GM23338 (cell line): ENCODE measurements around the gene GBP5.
"Not testable (repeated sequence)": the region's sequence is repeated elsewhere in the genome, so short reads cannot be mapped to it uniquely, and the experiment has no call there.

ENCODE experiments used
- CTCF ChIP-seq, 2 experiments: fragments of 200-600 bp in 1 of 2; sonication (generic) in 1 of 2; conservative IDR thresholded peaks; 2 replicates each; pipeline versions ENCODE4 v1.5.1 to v1.6.1; 2016 to 2017; ENCODE audit warnings: antibody characterized with exemption in 2 of 2, low read depth in 2 of 2, mild to moderate bottlenecking in 2 of 2, moderate library complexity in 1 of 2
- EZH2 ChIP-seq: fragments of 200-600 bp; sonication (generic); IDR thresholded peaks from one replicate; pipeline ENCODE4 v1.8.0; 2017; ENCODE audit warnings: antibody characterized with exemption, mild to moderate bottlenecking, low read depth; ENCODE audit not compliant: unreplicated experiment
- EZH2phosphoT487 ChIP-seq: fragments of 200-600 bp; sonication (generic); IDR thresholded peaks from one replicate; pipeline ENCODE4 v1.8.1; 2018; ENCODE audit warnings: antibody characterized with exemption; ENCODE audit not compliant: unreplicated experiment
- JUNB ChIP-seq: IDR thresholded peaks from one replicate; pipeline ENCODE4 v1.6.1; 2016; ENCODE audit warnings: antibody characterized with exemption; ENCODE audit not compliant: unreplicated experiment
- NANOG ChIP-seq: IDR thresholded peaks from 2 replicates; pipeline ENCODE4 v1.6.1; 2016; ENCODE audit warnings: antibody characterized with exemption, borderline replicate concordance
- POLR2AphosphoS5 ChIP-seq: IDR thresholded peaks from 2 replicates; pipeline ENCODE4 v1.6.1; 2016; ENCODE audit warnings: antibody characterized with exemption, low read depth
- ZNF331 ChIP-seq: fragments of 250-450 bp; sonication (Bioruptor Pico); IDR thresholded peaks from 2 replicates; pipeline ENCODE4 v1.5.0; 2020; ENCODE audit warnings: low read depth, mild to moderate bottlenecking, moderate library complexity
- TF ChIP-seq, protein P1 (sequence below): IDR thresholded peaks from one replicate; pipeline ENCODE4 v1.6.1; 2018; ENCODE audit warnings: antibody characterized with exemption; ENCODE audit not compliant: unreplicated experiment

DNA sequence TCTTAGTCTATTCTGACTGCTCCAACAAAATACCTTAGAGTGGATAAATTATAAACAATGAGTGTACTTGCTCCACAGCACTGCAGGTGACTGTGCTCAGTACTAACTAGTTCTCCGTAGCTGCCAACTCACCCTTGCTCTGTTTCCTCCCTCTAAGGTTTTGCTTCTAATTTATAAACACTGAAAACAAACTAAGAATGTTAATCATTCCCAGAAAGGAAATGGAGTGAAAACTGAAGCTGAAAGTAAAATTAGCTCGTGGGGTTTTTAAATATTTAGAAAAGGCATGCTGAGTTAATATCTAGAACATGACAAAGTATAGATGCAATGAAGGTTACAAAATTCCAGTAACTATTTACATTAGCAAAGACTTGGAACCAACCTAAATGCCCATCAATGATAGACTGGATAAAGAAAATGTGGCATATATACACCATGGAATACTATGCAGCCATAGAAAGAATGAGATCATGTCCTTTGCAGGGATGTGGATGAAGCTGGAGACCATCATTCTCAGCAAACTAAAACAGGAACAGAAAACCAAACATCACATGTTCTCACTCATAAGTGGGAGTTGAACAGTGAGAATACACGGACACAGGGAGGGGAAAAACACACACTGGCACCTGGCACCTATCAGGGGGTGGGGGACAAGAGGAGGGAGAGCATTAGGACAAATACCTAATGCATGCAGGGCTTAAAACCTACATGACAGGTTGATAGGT, 27.2 kb upstream of the GBP5 start:
- TF ChIP-seq EZH2; CTCF (conservative IDR thresholded peaks at IDR 0.05; ENCODE audit: low read depth in 2 of 2); POLR2AphosphoS5; EZH2phosphoT487; JUNB; NANOG; ZNF331 (CRISPR knock-in tag): not testable (repeated sequence)
- TF ChIP-seq, protein P1, sequence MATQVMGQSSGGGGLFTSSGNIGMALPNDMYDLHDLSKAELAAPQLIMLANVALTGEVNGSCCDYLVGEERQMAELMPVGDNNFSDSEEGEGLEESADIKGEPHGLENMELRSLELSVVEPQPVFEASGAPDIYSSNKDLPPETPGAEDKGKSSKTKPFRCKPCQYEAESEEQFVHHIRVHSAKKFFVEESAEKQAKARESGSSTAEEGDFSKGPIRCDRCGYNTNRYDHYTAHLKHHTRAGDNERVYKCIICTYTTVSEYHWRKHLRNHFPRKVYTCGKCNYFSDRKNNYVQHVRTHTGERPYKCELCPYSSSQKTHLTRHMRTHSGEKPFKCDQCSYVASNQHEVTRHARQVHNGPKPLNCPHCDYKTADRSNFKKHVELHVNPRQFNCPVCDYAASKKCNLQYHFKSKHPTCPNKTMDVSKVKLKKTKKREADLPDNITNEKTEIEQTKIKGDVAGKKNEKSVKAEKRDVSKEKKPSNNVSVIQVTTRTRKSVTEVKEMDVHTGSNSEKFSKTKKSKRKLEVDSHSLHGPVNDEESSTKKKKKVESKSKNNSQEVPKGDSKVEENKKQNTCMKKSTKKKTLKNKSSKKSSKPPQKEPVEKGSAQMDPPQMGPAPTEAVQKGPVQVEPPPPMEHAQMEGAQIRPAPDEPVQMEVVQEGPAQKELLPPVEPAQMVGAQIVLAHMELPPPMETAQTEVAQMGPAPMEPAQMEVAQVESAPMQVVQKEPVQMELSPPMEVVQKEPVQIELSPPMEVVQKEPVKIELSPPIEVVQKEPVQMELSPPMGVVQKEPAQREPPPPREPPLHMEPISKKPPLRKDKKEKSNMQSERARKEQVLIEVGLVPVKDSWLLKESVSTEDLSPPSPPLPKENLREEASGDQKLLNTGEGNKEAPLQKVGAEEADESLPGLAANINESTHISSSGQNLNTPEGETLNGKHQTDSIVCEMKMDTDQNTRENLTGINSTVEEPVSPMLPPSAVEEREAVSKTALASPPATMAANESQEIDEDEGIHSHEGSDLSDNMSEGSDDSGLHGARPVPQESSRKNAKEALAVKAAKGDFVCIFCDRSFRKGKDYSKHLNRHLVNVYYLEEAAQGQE = not testable (repeated sequence)
